GM12892 (cell line): ENCODE data around the gene ZKSCAN4.

Experiments
- POLR2A ChIP-seq: IDR thresholded peaks from 2 replicates; pipeline ENCODE4 v1.6.1; 2011; ENCODE audit warnings: low read depth, low read length, control low read depth
- POLR2AphosphoS5 ChIP-seq: IDR thresholded peaks from 2 replicates; pipeline ENCODE4 v1.6.1; 2011; ENCODE audit warnings: low read depth, low read length, control low read depth
- TAF1 ChIP-seq: IDR thresholded peaks from 2 replicates; pipeline ENCODE4 v1.6.1; 2011; ENCODE audit warnings: low read depth, mild to moderate bottlenecking, control low read depth, low read length, borderline replicate concordance

- no peak for TF ChIP-seq POLR2A
- no peak for TF ChIP-seq POLR2AphosphoS5
- no peak for TF ChIP-seq TAF1
These were observed 19.3 kb downstream of the ZKSCAN4 start for GRCh38 chr6:28232785-28233184.
